Activated naive CD8-positive, alpha-beta T cell (primary cell): Measurements from ENCODE around the gene DPM2.

ENCODE experiments used
- H3K27ac Mint-ChIP-seq: one replicate; pipeline ENCODE4 v1.8.0; 2021; ENCODE audit warnings: mixed read lengths
- H3K27me3 Mint-ChIP-seq: one replicate; pipeline ENCODE4 v1.8.0; 2021; ENCODE audit warnings: mixed read lengths
- H3K36me3 Mint-ChIP-seq: one replicate; pipeline ENCODE4 v1.8.0; 2021; ENCODE audit warnings: mixed read lengths
- H3K4me1 Mint-ChIP-seq: one replicate; pipeline ENCODE4 v1.8.0; 2021; ENCODE audit warnings: low read depth, mixed read lengths
- H3K4me3 Mint-ChIP-seq: one replicate; pipeline ENCODE4 v1.8.0; 2021; ENCODE audit warnings: mild to moderate bottlenecking, mixed read lengths
- H3K9me3 Mint-ChIP-seq: one replicate; pipeline ENCODE4 v1.8.0; 2021; ENCODE audit warnings: low read depth, mixed read lengths

Gene DPM2

DNA sequence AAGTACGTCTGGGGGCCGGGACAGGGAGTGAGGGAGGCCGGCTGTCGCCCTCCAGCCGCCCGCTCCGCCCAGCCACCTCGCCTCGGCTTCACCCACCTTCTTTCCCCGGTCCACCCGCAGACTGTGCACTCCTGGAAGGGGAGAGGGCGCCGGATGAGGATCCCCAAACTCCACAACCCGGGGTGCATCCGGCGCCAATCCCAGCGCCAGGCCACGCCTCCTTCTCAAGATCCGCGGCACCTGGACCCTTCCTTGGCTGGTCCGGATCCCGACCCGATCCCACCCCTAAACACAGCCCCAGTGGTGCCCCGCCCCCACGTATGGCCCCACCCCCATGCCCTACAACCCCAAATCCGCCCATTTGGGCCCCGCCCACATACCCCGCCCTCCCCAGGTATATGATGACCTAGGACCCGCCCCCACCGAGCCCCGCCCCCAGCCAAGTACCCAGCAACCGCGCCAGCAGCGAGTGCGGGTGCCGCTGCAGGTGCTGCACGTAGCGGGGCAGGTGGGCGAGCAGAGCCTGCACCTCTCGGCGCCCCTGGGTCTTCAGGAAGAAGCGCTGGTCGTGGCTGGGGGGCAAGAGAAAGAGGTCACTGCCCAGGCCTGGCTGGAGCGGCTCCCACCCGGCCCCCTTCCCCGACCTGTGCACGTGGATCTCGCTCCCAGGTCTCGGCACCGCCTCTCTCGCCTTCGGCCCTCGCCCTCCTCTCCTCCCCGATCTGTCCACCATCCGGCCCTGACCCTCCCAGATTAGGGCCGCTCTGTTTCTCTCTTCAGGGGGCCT is 10.3 kb downstream of the DPM2 start:
- H3K36me3 Mint-ChIP-seq = no peaks in the 10 kb centered on the region

DNA sequence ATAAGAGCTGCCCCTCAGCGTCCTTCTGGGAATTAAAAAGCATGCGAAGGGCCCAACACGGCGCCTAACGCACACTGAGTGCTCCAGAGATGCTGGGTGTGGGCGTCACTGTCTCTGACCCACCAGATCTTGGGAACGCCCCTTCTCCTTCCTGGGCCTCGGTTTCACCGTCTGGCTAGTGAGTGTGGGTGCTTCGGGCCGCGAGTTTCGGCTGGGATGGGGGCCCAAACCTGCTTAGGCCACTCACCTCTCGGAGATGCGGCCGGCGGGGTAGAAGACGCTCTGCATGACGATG is 10.8 kb downstream of the DPM2 start:
- Mint-ChIP-seq H3K4me1 (peaks cover 20% of the 10 kb centered on the region), H3K27ac (no peak overlapping the region), H3K4me3 (peak overlapping the region; percentile 74), H3K9me3 (no peaks in the 10 kb centered on the region), H3K36me3 (no peaks in the 10 kb centered on the region), H3K27me3 (peaks cover 2% of the 10 kb centered on the region)

More for the DNA sequence above, 10.3 kb downstream of the DPM2 start:
- Mint-ChIP-seq H3K9me3 (no peaks in the 10 kb centered on the region), H3K27me3 (peaks cover 2% of the 10 kb centered on the region), H3K4me1 (peaks cover 18% of the 10 kb centered on the region), H3K27ac (no peak overlapping the region), H3K4me3 (peak overlapping the region; percentile 74)

DNA sequence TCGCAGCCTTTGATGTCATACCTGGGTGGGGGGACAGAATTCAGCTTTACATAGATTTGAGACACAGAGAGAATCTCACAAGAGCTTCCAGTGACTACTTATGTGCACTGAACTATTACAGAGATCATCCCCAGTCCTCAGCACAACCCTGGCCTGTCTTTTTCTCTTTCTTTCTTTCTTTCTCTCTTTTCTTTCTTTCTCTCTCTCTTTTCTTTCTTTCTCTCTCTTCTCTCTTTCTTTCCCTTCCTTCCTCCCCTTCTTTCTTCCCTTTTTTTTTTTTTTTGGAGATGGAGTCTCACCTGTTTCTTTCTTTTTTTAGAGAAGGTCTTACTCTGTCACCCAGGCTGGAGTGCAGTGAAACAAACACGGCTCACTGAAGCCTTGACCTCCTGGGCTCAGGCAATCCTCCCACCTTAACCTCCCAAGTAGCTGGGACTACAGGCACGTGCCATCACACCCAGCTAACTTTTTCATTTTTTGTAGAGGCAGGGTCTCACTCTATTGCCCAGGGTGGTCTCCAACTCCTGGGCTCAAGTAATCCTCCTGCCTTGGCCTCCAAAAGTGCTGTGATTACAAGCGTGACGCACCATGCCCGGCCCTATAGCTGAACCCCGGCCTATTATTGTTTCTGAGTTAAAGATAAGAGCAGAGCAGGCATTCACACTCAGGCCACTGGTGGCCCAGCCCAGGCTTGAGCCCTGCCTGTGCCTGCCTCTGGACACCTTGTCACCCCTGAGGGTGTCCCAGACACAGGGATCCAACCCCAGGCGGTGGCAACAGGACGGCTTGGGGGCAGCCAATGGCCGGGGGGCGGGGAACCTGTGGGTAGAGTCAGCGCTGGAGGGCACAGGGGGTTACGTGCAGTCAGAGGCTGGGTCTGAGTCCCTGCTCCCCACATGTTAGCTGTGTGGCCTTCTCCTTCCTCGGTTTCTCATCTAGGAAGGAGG is 11.4 kb downstream of the DPM2 start:
- H3K27ac Mint-ChIP-seq = no peak overlapping the region
- peaks cover 2% of the 10 kb centered on the region for H3K27me3 Mint-ChIP-seq
- peak overlapping the region; percentile 59 for H3K4me3 Mint-ChIP-seq
- H3K9me3 Mint-ChIP-seq = no peaks in the 10 kb centered on the region
- H3K36me3 Mint-ChIP-seq = no peaks in the 10 kb centered on the region
- peaks cover 19% of the 10 kb centered on the region for H3K4me1 Mint-ChIP-seq

DNA sequence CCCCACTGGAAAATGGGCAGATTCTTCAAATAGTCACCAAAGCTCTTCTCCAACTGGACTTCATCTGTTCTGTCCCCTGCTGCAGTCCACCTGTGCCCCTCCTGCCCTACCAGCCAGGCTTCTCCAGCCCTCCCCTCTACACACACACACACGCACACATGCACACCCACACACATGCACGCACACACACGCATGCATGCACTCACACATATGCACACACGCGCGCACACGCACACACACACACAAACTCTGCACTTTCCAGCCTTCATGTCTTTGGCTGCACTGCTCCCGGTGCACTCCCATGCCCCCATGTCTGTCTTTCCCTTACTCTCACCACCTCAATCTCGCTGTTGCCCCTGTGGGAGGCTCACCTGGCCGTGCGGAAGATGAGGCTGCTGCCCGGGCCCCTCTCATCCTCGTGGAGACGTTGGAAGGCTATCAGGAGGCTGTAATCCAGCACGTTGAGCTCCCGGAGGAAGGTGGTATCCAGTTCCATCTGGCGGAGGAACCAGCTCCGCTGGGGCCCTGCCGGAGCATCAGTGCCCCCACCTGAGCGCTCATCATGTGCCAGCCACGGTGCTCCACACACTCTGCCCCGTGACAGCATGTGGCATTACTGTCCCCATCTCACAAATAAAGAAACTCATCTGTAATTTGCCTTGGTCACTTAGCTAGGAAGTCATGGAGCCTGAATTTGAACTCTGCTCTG is 12.8 kb downstream of the DPM2 start:
- H3K4me3 Mint-ChIP-seq = peak overlapping the region; percentile 25
- H3K27me3 Mint-ChIP-seq = peaks cover 2% of the 10 kb centered on the region
- no peaks in the 10 kb centered on the region for H3K36me3 Mint-ChIP-seq
- peaks cover 12% of the 10 kb centered on the region for H3K4me1 Mint-ChIP-seq
- no peak overlapping the region for H3K27ac Mint-ChIP-seq
- H3K9me3 Mint-ChIP-seq = no peaks in the 10 kb centered on the region

DNA sequence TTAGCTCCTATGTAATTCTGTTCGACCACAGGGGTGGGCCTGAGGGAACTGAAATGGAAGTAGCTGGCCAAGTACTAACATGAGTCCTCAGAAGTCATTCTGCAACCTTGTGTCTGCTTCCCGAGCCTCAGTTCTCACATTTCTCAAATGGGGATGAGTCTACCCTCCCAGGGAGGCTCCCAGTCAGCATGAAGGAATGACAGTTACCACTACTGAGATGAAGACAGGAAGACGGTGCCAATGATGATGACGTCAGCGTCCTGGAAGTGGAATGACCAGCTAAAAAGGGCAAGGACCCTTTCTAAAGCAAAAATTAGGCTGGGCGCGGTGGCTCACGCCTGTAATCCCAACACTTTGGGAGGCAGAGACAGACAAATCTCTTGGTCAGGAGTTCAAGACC is 13.9 kb downstream of the DPM2 start:
- no peak overlapping the region for H3K4me3 Mint-ChIP-seq
- no peak overlapping the region for H3K27ac Mint-ChIP-seq
- H3K27me3 Mint-ChIP-seq = peaks cover 2% of the 10 kb centered on the region
- H3K9me3 Mint-ChIP-seq = no peaks in the 10 kb centered on the region
- H3K36me3 Mint-ChIP-seq = no peaks in the 10 kb centered on the region
- peaks cover 19% of the 10 kb centered on the region for H3K4me1 Mint-ChIP-seq

DNA sequence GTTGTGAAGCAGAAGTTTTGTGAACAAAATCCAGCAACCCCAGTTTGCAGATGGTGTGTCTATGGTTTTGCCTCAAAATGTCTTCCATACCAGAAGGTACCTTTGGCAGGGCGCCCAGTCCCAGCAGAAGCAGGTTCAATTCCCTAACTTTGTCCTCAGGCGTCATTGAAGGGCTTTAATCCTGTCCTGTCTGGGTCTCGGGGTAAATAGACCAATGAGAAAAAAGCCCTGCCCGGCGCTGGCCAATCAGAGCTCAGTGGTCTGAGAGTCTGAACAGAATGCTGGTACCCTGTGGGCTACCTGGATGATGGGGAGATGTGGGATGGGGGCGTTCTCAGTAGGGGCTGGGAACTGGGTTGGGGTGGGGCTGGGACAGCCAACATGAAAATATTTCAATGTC is 14.6 kb downstream of the DPM2 start:
- Mint-ChIP-seq H3K4me1 (peaks cover 22% of the 10 kb centered on the region), H3K9me3 (no peaks in the 10 kb centered on the region), H3K27ac (no peak overlapping the region), H3K27me3 (peaks cover 2% of the 10 kb centered on the region), H3K36me3 (no peaks in the 10 kb centered on the region), H3K4me3 (no peak overlapping the region)

DNA sequence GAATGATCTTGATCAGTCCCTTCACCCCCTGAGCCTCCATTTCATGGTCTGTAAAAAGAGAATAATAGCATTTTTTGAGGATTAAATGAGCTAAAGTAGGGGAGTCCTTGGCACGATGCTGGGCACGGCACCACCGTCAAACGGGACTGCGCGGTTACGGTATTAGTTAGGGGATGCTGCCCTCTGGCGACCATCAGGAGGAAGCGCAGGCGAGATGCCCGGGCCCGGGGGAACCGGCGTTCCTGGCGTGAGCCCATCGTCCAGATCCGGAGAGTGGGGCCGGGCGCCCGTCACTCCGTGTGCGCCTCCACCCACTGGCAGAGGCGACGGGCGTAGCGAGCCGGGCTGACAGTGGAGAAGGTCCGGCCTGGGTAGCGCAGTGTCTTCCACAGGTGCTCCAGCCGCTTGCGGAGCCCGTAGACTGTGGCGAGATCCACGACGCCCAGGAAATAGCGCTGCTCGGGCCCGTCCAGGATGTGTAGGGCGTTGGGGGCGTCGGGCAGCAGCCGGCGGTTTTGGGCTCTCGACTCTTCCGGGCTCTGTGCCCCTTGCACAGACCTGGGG is 16.0 kb downstream of the DPM2 start:
- no peak overlapping the region for H3K27ac Mint-ChIP-seq
- peak overlapping the region; percentile 20 for H3K4me3 Mint-ChIP-seq
- H3K4me1 Mint-ChIP-seq = peaks cover 31% of the 10 kb centered on the region
- H3K27me3 Mint-ChIP-seq = peaks cover 2% of the 10 kb centered on the region
- H3K36me3 Mint-ChIP-seq = no peaks in the 10 kb centered on the region
- no peaks in the 10 kb centered on the region for H3K9me3 Mint-ChIP-seq

DNA sequence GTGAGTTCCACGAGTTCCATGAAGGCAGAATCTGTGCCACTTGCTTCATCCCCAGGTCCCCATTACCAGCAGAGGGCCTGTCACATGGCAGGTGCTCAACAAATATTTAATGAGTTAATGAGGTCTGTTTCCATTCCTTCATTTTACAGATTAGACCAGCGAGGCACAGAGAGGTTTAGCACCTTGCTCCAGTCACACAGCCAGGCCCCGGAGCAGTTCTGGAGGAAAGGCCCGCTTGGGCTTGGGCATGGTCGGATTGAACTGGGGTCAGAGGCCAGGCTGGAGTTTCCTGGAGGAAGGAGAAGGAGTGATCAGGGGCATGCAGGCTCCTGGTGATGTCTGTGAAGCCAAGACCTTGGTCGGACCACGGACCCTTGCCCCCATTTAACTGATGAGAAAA is 16.9 kb downstream of the DPM2 start:
- Mint-ChIP-seq H3K4me1 (peaks cover 33% of the 10 kb centered on the region), H3K27me3 (peaks cover 2% of the 10 kb centered on the region), H3K36me3 (no peaks in the 10 kb centered on the region)

DNA sequence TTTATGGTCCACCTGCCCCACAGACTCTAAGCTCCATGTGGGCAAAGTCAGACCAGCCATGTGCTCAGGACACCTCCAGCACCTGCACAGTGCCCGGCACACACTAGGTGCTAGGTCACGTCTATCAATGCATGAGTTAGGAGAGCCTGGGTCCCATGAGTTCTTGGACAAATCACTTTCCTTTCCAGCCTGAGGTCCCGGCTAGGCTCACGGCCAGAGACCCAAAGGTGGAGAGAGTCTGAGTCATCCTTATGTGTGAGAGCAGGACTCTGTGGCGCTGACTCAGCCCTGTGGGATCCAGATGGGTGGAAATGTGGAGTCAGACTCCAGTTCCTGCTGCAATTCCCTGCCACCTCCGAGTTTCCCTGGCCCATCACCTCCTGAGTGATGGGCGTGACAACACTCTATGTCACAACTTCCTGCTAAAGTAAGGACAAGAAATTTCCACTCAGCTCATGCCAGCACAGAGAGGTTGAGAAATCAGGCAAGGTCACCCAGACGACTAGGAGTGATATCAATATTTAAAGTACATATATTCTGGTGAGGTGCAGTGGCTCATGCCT is 18.3 kb downstream of the DPM2 start:
- Mint-ChIP-seq H3K4me1 (peaks cover 42% of the 10 kb centered on the region), H3K27me3 (no peaks in the 10 kb centered on the region), H3K27ac (peak overlapping the region; percentile 50), H3K4me3 (peak overlapping the region; percentile 57), H3K9me3 (no peaks in the 10 kb centered on the region), H3K36me3 (no peaks in the 10 kb centered on the region)

More for the DNA sequence above, 16.9 kb downstream of the DPM2 start:
- Mint-ChIP-seq H3K4me3 (no peak overlapping the region), H3K27ac (peak overlapping the region; percentile 50), H3K9me3 (no peaks in the 10 kb centered on the region)

DNA sequence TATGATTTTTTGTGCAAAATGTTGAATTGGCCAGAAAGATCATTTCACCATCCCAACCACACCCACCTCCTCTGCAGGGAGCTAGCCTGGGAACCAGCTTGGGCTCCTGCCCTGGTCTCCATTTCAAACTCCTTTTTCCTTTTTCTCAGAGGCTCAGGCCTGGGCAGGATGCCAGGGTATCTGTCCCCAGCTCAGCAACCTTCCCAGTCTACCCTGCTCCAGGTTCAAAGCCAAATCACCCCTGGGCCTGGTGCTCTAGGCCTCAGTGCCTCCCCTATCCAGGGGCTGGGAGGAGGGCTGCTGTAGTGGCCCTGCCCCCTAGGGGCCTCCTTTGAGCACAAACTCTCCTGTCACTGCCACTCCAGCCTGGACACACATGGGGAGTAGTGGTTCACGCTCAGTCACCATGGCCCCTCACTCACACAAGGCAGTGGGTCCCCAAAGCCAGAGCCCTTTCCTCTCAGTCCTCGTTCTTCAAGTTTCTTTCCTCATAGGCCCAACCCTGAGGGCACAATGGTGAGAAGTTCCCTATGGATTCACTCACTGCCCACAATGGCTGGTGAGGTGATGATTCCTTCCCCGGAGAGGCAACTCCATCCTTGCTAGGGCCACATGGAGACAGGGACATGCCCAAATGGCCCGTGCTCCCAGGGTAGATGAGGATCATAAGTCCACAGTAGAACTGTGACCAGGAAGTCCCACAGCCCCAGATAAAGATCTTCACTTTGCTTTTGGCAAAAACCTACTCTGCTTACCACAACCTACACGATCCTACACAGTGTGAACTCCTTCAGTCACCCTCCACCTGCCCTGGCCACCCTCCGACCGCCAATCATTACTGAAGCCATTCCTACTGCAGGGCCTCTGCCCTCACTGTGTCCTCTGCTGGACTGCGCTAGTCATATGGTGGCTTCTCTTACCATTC is 19.2 kb downstream of the DPM2 start:
- Mint-ChIP-seq H3K9me3 (no peaks in the 10 kb centered on the region), H3K4me1 (peaks cover 44% of the 10 kb centered on the region), H3K27me3 (no peaks in the 10 kb centered on the region), H3K36me3 (no peaks in the 10 kb centered on the region), H3K27ac (peak overlapping the region; percentile 46), H3K4me3 (peak overlapping the region; percentile 57)

DNA sequence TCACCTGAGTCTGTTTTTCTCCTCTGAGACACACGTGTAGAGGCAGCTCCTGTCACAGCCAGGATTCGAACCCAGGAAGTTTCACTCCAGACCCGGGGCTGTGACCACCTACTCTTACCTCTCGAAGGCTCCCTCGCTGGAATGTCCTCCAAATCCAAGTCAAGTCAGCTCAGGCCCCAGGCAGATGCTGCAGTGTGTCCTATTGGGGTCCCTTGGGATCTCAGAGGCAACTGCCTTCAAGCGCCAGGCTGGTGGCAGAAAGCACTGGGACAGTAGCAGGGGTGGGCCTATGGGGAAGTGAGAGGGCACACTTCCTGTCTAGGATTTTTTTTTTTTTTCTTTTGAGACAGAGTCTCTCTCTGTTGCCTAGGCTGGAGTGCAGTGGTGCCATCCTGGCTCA is 20.1 kb downstream of the DPM2 start:
- Mint-ChIP-seq H3K4me1 (peaks cover 49% of the 10 kb centered on the region), H3K27ac (no peak overlapping the region)

DNA sequence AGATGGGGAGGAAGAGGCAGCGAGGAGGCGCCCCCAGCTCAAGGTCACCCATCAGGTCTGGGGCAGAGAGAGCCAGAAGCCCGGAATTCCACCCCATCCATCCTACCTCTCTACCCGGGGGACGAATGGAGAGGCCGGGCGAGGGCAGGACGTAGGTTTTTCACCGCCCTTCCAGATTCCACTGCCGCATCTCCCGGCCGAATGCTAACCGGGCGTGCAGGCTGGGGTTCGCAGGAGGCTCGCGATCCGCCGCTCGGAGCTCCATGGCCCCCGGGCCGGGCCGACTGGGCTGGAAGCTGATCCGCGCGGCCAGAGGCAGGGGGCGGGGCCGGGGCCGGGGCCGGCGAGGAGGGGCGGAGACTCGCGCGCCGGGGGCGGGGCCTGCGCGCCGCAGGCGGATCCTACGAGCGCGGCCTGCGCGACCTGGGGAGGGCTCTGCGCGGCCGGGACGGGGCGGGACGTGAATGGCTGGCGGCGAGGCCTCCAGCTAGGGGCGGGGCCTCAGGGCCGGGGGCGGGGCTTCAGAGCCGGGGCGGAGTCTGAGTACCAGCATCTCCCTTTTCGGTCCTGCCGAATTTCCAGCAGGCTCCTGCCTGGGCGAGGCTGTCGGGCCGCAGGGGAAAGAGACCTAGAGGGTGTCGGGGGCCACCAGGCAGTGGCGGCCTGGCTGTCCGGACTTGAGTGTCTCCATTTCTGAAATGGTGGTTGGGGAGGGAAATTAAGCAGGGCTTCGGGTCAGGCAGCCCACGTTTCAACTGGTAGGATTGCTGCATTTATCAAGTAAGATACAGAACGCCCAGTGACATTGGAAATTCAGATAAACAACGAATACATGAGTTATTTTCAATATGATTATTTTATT is 20.7 kb downstream of the DPM2 start, which contains the start of gene ST6GALNAC4:
Gene ST6GALNAC4, minus strand, starts transcription at position 322 of the 862 bp plus-strand sequence. CDS start 622 bp downstream, outside the sequence.
- no peaks in the 10 kb centered on the region for H3K36me3 Mint-ChIP-seq
- H3K27me3 Mint-ChIP-seq = no peaks in the 10 kb centered on the region
- peak within 1 kb of the TSS; percentile 91 for H3K4me3 Mint-ChIP-seq
- H3K27ac Mint-ChIP-seq = peak within 1 kb of the TSS; percentile 89
- no peaks in the 10 kb centered on the region for H3K9me3 Mint-ChIP-seq
- H3K4me1 Mint-ChIP-seq = peaks cover 49% of the 10 kb centered on the region

More for the DNA sequence above, 20.1 kb downstream of the DPM2 start:
- peak overlapping the region; percentile 83 for H3K4me3 Mint-ChIP-seq
- H3K9me3 Mint-ChIP-seq = no peaks in the 10 kb centered on the region
- H3K27me3 Mint-ChIP-seq = no peaks in the 10 kb centered on the region
- H3K36me3 Mint-ChIP-seq = no peaks in the 10 kb centered on the region
